Right lobe of liver (tissue), 6 donors: ENCODE measurements around the gene AP5B1. TPM values are rescaled to one million over a fixed set of nuclear protein-coding genes. Genes with fewer than 3 reads are reported as not detected.

ENCODE experiments used
- ATAC-seq, 4 donors: fragments of 200-7000 bp; cut with Tn5 transposase; one replicate each; pipeline ENCODE4 v1.9.1; 2020; ENCODE audit warnings: mild to moderate bottlenecking in 4 of 4, moderate library complexity in 4 of 4
- DNase-seq, 3 donors: peaks; one replicate each; pipeline ENCODE4 v3.0.0-alpha.2; 2020
- H3K27ac ChIP-seq, 3 donors: fragments of 200-600 bp; one replicate each; pipeline ENCODE4 v1.8.0; 2022
- H3K27me3 ChIP-seq, 2 donors: fragments of 200-600 bp; one replicate each; pipeline ENCODE4 v1.8.0; 2022
- H3K36me3 ChIP-seq, 4 donors: fragments of 200-600 bp; sonication (generic) in 1 of 4; one replicate each; pipeline versions ENCODE4 v1.5.1 to v1.8.0; 2017 to 2022; ENCODE audit warnings: control low read depth in 1 of 4
- H3K4me1 ChIP-seq, 4 donors: fragments of 200-600 bp; sonication (generic) in 1 of 4; one replicate each; pipeline versions ENCODE4 v1.5.1 to v1.8.0; 2017 to 2022; ENCODE audit warnings: control low read depth in 1 of 4
- H3K4me3 ChIP-seq, 3 donors: fragments of 200-600 bp; one replicate each; pipeline ENCODE4 v1.8.0; 2022
- H3K9me3 ChIP-seq, 4 donors: fragments of 200-600 bp; sonication (generic) in 1 of 4; one replicate each; pipeline versions ENCODE4 v1.5.1 to v1.8.0; 2017 to 2022; ENCODE audit warnings: control low read depth in 1 of 4
- POLR2A ChIP-seq: fragments of 450-650 bp; IDR thresholded peaks from one replicate; pipeline ENCODE4 v1.6.1; 2017; ENCODE audit warnings: antibody characterized with exemption, mild to moderate bottlenecking
- WGBS: methylation state at CpG from one replicate; pipeline ENCODE4 v1.1.6; 2018; ENCODE audit warnings: low coverage, low lambda C conversion rate; ENCODE audit not compliant: insufficient coverage; ENCODE audit errors: missing lambda C conversion rate; 5-methylcytosine and 5-hydroxymethylcytosine counted together
- intact Hi-C, 2 donors: fragments of 100-400 bp; cut with DNase I; formaldehyde crosslinking; loops; one replicate each; pipeline versions ENCODE4 v1.11.2 to v1.14.1; 2022
- total RNA-seq, 6 experiments: library from RNA; depleted of rRNA in 2 of 6; stranded (reverse); fragments of >200 nt in 2 of 6; fragmentation: NEBNext Ultra II Directional in 3 of 6; extraction: Animal tissue kit (Norgen Biotek cat#: 25700) in 3 of 6; gene quantifications; one replicate each; pipeline versions ENCODE4 v1.1.0 to v1.2.4, GENCODE V29; 2016 to 2023
- TF ChIP-seq, protein P1 (sequence below), 4 donors: fragments of 200-600 bp in 3 of 4; fragments of 450-650 bp in 1 of 4; IDR thresholded peaks; one replicate each; pipeline versions ENCODE4 v1.5.1 to v1.8.0; 2016 to 2022; ENCODE audit warnings: antibody characterized with exemption in 4 of 4, mild to moderate bottlenecking in 2 of 4
- donor health status: DM: no; HTN: yes; CAD: no.
- donor health status: DM: no; HTN: no; CAD: no.
- donor health status: DM: no; HTN: no; CAD: no.
- donor health status: DM: no; HTN: yes; CAD: no.
- donor health status: DM: no; HTN: yes; CAD: no.

AP5B1 gene
- total RNA-seq, 6 experiments from 2014 or later, result 5.0 to 13.5 (median 9.7) TPM

DNA sequence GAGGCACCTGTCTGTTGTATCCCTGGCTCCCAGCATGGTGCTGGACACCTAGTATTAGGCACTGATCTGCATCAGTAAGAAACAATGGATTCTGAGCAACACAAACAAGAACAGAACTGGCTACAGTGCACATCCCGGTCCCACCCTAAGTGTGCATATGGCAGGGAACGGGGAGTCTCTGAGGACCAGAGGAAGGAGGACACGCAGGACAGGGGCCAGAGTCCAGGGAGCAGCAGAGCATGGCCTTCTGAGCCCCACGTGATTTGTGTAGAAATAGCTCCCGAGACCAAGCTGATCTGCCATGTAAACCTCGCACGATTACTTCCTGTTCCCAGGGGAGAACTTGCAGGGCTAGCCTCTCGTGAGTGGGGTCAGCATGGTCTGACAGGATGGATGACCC, 40.3 kb upstream of the AP5B1 start:
- no peak overlapping the region for H3K27ac ChIP-seq
- H3K9me3 ChIP-seq, result no peaks in the 10 kb centered on the region
- no peaks in the 10 kb centered on the region for H3K27me3 ChIP-seq
- TF ChIP-seq, protein P1, sequence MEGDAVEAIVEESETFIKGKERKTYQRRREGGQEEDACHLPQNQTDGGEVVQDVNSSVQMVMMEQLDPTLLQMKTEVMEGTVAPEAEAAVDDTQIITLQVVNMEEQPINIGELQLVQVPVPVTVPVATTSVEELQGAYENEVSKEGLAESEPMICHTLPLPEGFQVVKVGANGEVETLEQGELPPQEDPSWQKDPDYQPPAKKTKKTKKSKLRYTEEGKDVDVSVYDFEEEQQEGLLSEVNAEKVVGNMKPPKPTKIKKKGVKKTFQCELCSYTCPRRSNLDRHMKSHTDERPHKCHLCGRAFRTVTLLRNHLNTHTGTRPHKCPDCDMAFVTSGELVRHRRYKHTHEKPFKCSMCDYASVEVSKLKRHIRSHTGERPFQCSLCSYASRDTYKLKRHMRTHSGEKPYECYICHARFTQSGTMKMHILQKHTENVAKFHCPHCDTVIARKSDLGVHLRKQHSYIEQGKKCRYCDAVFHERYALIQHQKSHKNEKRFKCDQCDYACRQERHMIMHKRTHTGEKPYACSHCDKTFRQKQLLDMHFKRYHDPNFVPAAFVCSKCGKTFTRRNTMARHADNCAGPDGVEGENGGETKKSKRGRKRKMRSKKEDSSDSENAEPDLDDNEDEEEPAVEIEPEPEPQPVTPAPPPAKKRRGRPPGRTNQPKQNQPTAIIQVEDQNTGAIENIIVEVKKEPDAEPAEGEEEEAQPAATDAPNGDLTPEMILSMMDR (IDR thresholded peaks at IDR 0.05), result no peak
- TF ChIP-seq POLR2A, result no peak
- 6% methylated on average over 4 of the region's 8 CpGs for WGBS
- intact Hi-C loops, result loop anchor here in 1 of 2 donors (10.0 kb wide), 1 partner anchor 196 kb away; no protein-coding TSS in a partner anchor
- no peaks in the 10 kb centered on the region for H3K4me1 ChIP-seq
- ATAC-seq (peak; percentile 43 to 64 (median 52)), DNase-seq (peak; percentile 36 to 70 (median 63))
- H3K36me3 ChIP-seq, result no peaks in the 10 kb centered on the region
- no peak overlapping the region for H3K4me3 ChIP-seq

DNA sequence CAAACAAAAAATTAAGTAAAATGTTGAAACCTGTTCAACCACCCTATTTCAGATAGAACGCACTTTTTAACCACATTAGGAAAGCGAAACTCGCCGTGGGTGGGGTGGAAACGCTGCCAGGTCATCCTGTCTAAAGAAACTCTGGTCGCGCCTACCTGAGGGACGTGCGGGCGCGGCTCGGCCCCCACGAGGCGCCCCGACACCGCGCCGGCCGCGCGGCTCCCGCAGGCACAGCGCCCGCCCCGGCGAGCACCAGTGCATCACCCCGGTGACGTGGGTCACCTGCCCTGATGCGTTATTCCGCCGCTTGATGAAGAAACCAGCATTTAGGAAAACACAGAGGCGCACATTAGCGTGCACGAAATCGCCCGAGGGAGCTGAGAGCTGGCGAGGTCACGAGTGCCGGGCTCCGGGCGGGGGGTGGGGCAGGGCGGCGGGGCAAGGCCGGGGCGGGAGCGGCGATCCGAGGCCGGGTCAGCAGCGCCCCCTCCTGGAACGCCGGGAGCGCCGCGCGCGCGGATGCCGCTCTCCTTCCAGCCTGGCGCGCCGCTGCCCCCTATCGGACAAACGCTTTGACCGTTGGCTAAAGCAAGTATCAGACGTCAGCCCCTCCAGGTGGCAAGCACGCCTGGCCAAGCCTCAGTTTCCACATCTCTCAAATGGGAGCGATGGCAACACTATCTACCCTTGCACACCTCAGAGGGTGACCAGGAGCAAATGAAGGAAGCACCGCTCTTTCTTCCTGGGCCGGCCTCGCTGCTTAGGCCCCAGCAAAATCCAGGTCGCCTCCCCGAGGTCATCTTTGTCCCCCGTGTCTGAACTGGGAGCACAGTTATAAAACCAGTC, 37.3 kb upstream of the AP5B1 start:
- peak overlapping the region; percentile 78 to 83 (median 78) for H3K27ac ChIP-seq
- intact Hi-C loops, result loop anchor here (5.0 to 10.0 kb wide), 3 partner anchors 103 to 193 kb away; partner anchors contain the start of gene KAT5 (in 2 of the 2)
- ATAC-seq (peak; percentile 94 to 99 (median 96)), DNase-seq (peak; percentile 95 to 96 (median 95))
- TF ChIP-seq, protein P1 (IDR thresholded peaks at IDR 0.05), result peak; percentile 98 to 100 (median 100)
- TF ChIP-seq POLR2A, result peak; percentile 53
- no peaks in the 10 kb centered on the region for H3K9me3 ChIP-seq
- H3K4me1 ChIP-seq, result no peaks in the 10 kb centered on the region
- 7% methylated on average over 14 of the region's 74 CpGs for WGBS
- peak overlapping the region; percentile 53 to 80 (median 68) for H3K4me3 ChIP-seq
- H3K36me3 ChIP-seq, result no peaks in the 10 kb centered on the region
- no peaks in the 10 kb centered on the region for H3K27me3 ChIP-seq

DNA sequence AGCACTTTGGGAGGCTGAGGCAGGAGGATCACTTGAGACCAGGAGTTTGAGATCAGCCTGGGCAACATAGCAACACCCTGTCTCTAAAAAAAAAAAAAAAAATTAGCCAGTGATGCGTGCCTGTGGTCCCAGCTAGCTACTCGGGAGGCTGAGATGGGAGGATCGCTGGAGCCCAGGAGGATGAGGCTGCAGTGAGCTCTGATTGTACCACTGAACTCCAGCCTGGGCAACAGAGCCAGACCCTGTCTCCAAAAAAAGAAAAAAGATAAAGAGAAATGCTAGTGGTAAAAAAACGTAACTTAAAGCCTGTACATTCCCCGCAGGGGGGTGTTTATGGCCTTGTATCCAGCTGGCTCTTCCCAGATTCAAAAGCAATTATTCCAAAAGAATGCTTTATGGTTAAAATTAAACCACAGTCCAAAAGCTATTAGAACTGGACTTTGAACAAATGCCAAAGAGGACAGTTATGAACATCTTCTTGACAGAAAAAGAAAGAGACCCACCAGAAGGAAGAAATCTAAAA, 36.6 kb upstream of the AP5B1 start:
- ATAC-seq (no peak), DNase-seq (no peak)
- Histone ChIP-seq H3K9me3 (no peaks in the 10 kb centered on the region), H3K4me3 (peak overlapping the region; percentile 53 to 80 (median 68)), H3K4me1 (no peaks in the 10 kb centered on the region), H3K36me3 (no peaks in the 10 kb centered on the region), H3K27ac (peak overlapping the region; percentile 78 to 83 (median 78)), H3K27me3 (no peaks in the 10 kb centered on the region)
- TF ChIP-seq POLR2A, result no peak
- TF ChIP-seq, protein P1 (IDR thresholded peaks at IDR 0.05), result no peak
- WGBS, result 52% methylated on average over 5 of the region's 5 CpGs
- intact Hi-C loops, result loop anchor here (5.0 to 10.0 kb wide), 3 partner anchors 103 to 193 kb away; partner anchors contain the start of gene KAT5 (in 2 of the 2)

DNA sequence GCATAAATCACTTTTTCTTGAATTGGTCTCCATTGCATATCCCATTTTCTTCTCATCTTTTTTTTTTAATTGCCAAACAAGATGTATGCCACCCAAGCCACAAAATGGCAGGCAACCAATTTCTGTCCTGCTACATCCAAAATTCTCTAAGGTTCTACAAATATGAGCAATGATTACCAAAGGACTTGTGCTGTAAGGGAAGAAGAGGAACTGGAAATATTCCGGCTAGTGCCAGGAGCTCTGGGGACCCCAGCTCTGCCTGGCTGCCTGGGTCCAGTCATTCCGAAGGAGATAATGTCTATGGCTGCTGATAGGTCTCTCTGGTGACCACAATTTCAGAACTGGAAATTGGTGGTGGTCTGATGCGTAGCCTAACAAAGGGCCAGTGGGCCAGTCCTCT, 35.9 kb upstream of the AP5B1 start:
- WGBS, result 65% methylated on average over 2 of the region's 3 CpGs
- no peak overlapping the region for H3K27ac ChIP-seq
- H3K27me3 ChIP-seq, result no peaks in the 10 kb centered on the region
- H3K4me3 ChIP-seq, result no peak overlapping the region
- DNase-seq (no peak), ATAC-seq (no peak)
- H3K4me1 ChIP-seq, result no peaks in the 10 kb centered on the region
- no peaks in the 10 kb centered on the region for H3K9me3 ChIP-seq
- TF ChIP-seq, protein P1 (IDR thresholded peaks at IDR 0.05), result no peak
- no peak for TF ChIP-seq POLR2A
- no peaks in the 10 kb centered on the region for H3K36me3 ChIP-seq
- intact Hi-C loops, result loop anchor here (5.0 to 10.0 kb wide), 3 partner anchors 102 to 192 kb away; partner anchors contain the start of gene KAT5 (in 2 of the 2)
